ENCODE results near the gene ZNF282.

GRCh38 chr7:149147072-149147751 is 48.1 kb upstream of the ZNF282 start, which contains the start of gene ZNF398:
- no peak for TF ChIP-seq CTCF (IDR thresholded peaks at IDR 0.05; ENCODE audit: low read depth, low read length)
- TF ChIP-seq POLR2A (IDR thresholded peaks at IDR 0.05; ENCODE audit: extremely low read depth, insufficient read length): peak; percentile 73
- TF ChIP-seq MYC (IDR thresholded peaks at IDR 0.05; ENCODE audit: low read depth, low read length): peak; percentile 6; the same call in 1 of the 2 replicates
